Measurements from ENCODE around the gene COL6A1.

Gene COL6A1

DNA sequence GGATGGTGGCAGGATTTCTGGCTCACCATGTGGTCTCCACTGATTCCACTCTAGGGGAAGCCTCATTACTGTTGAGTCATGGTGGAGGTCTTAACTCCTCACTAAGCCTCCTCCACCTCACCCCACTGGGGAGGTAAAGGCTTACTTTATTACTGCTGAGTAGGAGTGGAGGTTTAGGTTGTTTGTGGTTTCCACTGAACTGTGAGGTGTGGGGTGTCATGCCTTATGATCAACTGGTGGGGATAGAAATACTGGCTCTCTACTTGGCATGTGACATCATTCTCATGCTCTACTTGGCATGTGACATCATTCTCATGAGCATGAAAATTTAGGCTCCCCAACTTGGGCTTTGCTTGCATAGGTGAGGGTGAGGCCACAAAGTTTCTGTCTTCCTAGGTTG, 35.6 kb downstream of the COL6A1 start:
- no peak overlapping the region for H3K4me2 ChIP-seq (ENCODE audit: low read length)

DNA sequence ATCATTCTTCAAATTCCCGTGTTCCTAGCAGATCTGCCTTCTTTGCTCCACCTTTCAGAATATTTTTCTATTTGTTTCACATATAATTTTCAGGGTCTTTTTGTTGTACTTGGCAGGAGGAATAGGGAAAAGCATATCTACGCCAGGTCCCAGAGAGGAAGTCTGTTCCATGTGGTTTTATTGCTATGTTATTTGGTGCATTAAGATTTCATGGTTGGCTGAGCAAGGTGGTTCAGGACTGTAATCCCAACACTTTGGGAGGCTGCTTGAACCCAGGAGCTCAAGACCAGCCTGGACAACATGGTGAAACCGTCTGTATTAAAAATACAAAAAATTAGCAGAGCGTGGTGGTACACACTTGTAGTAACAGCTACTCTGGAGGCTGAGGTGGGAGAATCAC, 36.1 kb downstream of the COL6A1 start:
- Histone ChIP-seq H3K4me1 (ENCODE audit: low read length) (no peaks in the 10 kb centered on the region), H2AFZ (ENCODE audit: low read depth, low read length) (no peak overlapping the region), H4K20me1 (ENCODE audit: insufficient read depth, low read length) (no peaks in the 10 kb centered on the region), H3K9ac (ENCODE audit: low read length) (no peak overlapping the region), H3K79me2 (ENCODE audit: low read length) (no peaks in the 10 kb centered on the region), H3K4me3 (ENCODE audit: low read length) (no peak overlapping the region), H3K27me3 (ENCODE audit: low read depth, low read length) (no peaks in the 10 kb centered on the region), H3K27ac (ENCODE audit: low read length) (no peak overlapping the region), H3K36me3 (replicated peaks; ENCODE audit: low read depth, low read length) (no peaks in the 10 kb centered on the region), H3K9me3 (ENCODE audit: insufficient read depth, low read length) (no peaks in the 10 kb centered on the region), H3K4me2 (ENCODE audit: low read length) (no peak overlapping the region)
- no peak for TF ChIP-seq EZH2phosphoT487 (IDR thresholded peaks at IDR 0.05; ENCODE audit: low read depth)
- TF ChIP-seq, protein P1, sequence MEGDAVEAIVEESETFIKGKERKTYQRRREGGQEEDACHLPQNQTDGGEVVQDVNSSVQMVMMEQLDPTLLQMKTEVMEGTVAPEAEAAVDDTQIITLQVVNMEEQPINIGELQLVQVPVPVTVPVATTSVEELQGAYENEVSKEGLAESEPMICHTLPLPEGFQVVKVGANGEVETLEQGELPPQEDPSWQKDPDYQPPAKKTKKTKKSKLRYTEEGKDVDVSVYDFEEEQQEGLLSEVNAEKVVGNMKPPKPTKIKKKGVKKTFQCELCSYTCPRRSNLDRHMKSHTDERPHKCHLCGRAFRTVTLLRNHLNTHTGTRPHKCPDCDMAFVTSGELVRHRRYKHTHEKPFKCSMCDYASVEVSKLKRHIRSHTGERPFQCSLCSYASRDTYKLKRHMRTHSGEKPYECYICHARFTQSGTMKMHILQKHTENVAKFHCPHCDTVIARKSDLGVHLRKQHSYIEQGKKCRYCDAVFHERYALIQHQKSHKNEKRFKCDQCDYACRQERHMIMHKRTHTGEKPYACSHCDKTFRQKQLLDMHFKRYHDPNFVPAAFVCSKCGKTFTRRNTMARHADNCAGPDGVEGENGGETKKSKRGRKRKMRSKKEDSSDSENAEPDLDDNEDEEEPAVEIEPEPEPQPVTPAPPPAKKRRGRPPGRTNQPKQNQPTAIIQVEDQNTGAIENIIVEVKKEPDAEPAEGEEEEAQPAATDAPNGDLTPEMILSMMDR (IDR thresholded peaks at IDR 0.05; ENCODE audit: low read depth, low read length), result no peak

More for the DNA sequence above, 35.6 kb downstream of the COL6A1 start:
- no peak overlapping the region for H3K4me3 ChIP-seq (ENCODE audit: low read length)
- H2AFZ ChIP-seq (ENCODE audit: low read depth, low read length), result no peak overlapping the region
- no peaks in the 10 kb centered on the region for H3K9me3 ChIP-seq (ENCODE audit: insufficient read depth, low read length)
- H3K4me1 ChIP-seq (ENCODE audit: low read length), result no peaks in the 10 kb centered on the region
- H3K79me2 ChIP-seq (ENCODE audit: low read length), result no peaks in the 10 kb centered on the region
- no peak overlapping the region for H3K9ac ChIP-seq (ENCODE audit: low read length)
- TF ChIP-seq, protein P1 (IDR thresholded peaks at IDR 0.05; ENCODE audit: low read depth, low read length), result no peak
- no peak for TF ChIP-seq EZH2phosphoT487 (IDR thresholded peaks at IDR 0.05; ENCODE audit: low read depth)
- H3K27me3 ChIP-seq (ENCODE audit: low read depth, low read length), result no peaks in the 10 kb centered on the region
- H3K36me3 ChIP-seq (replicated peaks; ENCODE audit: low read depth, low read length), result no peaks in the 10 kb centered on the region
- no peaks in the 10 kb centered on the region for H4K20me1 ChIP-seq (ENCODE audit: insufficient read depth, low read length)
- H3K27ac ChIP-seq (ENCODE audit: low read length), result no peak overlapping the region

DNA sequence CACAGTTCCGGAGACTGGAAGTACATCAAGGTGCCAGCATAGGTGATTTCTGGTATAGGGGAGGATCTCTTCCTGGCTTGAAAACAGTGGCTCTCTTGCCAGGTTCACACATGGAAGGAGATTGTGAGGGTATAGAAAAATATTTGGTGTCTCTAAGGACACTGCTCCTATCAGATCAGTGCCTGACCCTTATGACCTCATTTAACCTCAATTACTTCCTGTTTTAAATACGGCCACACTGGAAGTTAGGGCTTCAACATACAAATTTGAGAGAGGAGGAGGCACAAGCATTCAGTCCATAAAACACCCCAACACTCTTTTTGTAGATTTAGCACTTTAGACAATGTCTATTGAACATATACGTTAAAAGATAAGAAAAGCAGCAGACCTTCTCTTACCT, 37.0 kb downstream of the COL6A1 start:
- H3K27ac ChIP-seq (ENCODE audit: low read length), result no peak overlapping the region
- TF ChIP-seq EZH2phosphoT487 (IDR thresholded peaks at IDR 0.05; ENCODE audit: low read depth), result no peak
- TF ChIP-seq, protein P1 (IDR thresholded peaks at IDR 0.05; ENCODE audit: low read depth, low read length), result no peak
- H3K9ac ChIP-seq (ENCODE audit: low read length), result no peak overlapping the region
- H4K20me1 ChIP-seq (ENCODE audit: insufficient read depth, low read length), result no peaks in the 10 kb centered on the region
- no peaks in the 10 kb centered on the region for H3K4me1 ChIP-seq (ENCODE audit: low read length)
- no peak overlapping the region for H3K4me2 ChIP-seq (ENCODE audit: low read length)
- H3K79me2 ChIP-seq (ENCODE audit: low read length), result no peaks in the 10 kb centered on the region
- no peaks in the 10 kb centered on the region for H3K36me3 ChIP-seq (replicated peaks; ENCODE audit: low read depth, low read length)
- no peaks in the 10 kb centered on the region for H3K9me3 ChIP-seq (ENCODE audit: insufficient read depth, low read length)
- no peak overlapping the region for H2AFZ ChIP-seq (ENCODE audit: low read depth, low read length)
- H3K27me3 ChIP-seq (ENCODE audit: low read depth, low read length), result no peaks in the 10 kb centered on the region
- no peak overlapping the region for H3K4me3 ChIP-seq (ENCODE audit: low read length)

DNA sequence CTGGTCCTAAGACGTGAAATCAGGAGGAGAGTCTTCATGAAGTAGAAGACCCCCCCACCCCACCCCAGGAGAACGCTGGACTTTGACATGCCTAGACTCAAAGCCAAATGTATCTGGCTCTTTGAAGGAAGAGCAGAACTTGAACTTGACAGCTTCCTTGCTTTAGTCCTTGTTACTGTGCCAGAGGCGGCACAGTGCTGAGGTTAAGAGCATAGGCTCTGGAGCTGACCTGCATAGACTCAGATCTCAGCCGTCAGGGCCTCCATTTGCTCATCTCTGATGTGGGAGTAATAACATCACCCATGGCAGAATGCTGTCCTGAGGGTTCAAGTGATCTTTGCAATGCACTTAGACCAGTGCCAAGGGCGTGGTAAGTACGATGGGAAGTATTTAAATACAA, 39.0 kb downstream of the COL6A1 start:
- TF ChIP-seq, protein P1 (IDR thresholded peaks at IDR 0.05; ENCODE audit: low read depth, low read length), result no peak
- TF ChIP-seq EZH2phosphoT487 (IDR thresholded peaks at IDR 0.05; ENCODE audit: low read depth), result no peak
- no peaks in the 10 kb centered on the region for H3K4me1 ChIP-seq (ENCODE audit: low read length)
- no peaks in the 10 kb centered on the region for H3K9me3 ChIP-seq (ENCODE audit: insufficient read depth, low read length)
- H3K4me3 ChIP-seq (ENCODE audit: low read length), result no peak overlapping the region
- no peak overlapping the region for H3K9ac ChIP-seq (ENCODE audit: low read length)
- no peaks in the 10 kb centered on the region for H3K79me2 ChIP-seq (ENCODE audit: low read length)
- no peaks in the 10 kb centered on the region for H4K20me1 ChIP-seq (ENCODE audit: insufficient read depth, low read length)
- H3K27me3 ChIP-seq (ENCODE audit: low read depth, low read length), result no peaks in the 10 kb centered on the region; the same call in 1 of the 2 replicates
- H3K27ac ChIP-seq (ENCODE audit: low read length), result no peak overlapping the region
- no peaks in the 10 kb centered on the region for H3K36me3 ChIP-seq (replicated peaks; ENCODE audit: low read depth, low read length)
- no peak overlapping the region for H2AFZ ChIP-seq (ENCODE audit: low read depth, low read length)
- H3K4me2 ChIP-seq (ENCODE audit: low read length), result no peak overlapping the region

Data from OCI-LY3 (cell line).